GM12875 (cell line): ENCODE measurements around the gene GADD45A.

Source experiments
- H3K4me3 ChIP-seq: one replicate; pipeline ENCODE4 v1.5.1; 2011; ENCODE audit warnings: low read depth, low read length, control low read depth
- TF ChIP-seq, protein P1 (sequence below): IDR thresholded peaks from 2 replicates; pipeline ENCODE4 v1.5.1; 2011; ENCODE audit warnings: low read depth, mild to moderate bottlenecking, control low read depth, inconsistent platforms, low read length, moderate library complexity, borderline replicate concordance; ENCODE audit not compliant: insufficient read depth

GADD45A gene

GRCh38 chr1:67700220-67700619 lies 15.2 kb downstream of the GADD45A start:
- TF ChIP-seq, protein P1, sequence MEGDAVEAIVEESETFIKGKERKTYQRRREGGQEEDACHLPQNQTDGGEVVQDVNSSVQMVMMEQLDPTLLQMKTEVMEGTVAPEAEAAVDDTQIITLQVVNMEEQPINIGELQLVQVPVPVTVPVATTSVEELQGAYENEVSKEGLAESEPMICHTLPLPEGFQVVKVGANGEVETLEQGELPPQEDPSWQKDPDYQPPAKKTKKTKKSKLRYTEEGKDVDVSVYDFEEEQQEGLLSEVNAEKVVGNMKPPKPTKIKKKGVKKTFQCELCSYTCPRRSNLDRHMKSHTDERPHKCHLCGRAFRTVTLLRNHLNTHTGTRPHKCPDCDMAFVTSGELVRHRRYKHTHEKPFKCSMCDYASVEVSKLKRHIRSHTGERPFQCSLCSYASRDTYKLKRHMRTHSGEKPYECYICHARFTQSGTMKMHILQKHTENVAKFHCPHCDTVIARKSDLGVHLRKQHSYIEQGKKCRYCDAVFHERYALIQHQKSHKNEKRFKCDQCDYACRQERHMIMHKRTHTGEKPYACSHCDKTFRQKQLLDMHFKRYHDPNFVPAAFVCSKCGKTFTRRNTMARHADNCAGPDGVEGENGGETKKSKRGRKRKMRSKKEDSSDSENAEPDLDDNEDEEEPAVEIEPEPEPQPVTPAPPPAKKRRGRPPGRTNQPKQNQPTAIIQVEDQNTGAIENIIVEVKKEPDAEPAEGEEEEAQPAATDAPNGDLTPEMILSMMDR, result no peak
- no peak overlapping the region for H3K4me3 ChIP-seq

GRCh38 chr1:67700692-67701410 lies 15.8 kb downstream of the GADD45A start:
- no peak overlapping the region for H3K4me3 ChIP-seq
- TF ChIP-seq, protein P1, result no peak

DNA sequence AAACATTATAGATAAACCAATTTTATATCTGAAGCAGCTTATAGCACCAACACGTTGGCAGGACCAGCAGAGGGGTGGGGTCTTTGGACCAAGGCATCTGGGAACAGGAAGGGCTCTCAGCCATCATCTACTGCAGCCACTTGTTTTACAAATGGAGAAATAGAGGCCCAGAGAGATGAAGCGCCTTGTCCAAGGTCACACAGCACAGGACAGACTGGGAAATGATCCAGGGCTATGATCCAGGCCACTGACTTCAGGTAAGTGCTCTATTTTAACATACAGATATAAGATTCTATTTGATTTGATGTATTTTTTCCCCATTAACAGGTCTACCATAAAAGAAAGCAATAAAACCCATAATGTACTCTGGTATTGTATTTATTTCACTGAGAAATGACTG lies 16.9 kb downstream of the GADD45A start:
- TF ChIP-seq, protein P1, result no peak
- no peak overlapping the region for H3K4me3 ChIP-seq

DNA sequence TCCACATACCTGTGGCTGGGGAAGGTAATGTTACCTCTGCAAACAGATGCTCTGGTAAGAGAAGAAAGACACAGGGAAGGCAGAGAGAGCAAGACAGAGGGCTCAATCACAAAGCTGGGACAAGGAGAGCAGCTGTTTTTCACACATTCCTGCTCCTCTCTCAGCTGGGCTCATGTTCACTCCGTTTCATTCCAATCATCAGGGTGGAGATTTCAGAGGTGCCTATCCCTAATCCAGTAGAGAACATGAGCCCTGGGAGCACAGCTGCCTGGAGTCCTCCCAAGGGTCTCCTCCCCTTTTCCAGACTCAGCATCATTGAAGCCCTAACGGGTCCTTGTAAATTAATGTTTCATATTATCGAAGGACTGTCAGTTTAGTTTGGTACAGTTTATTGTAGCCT lies 19.4 kb downstream of the GADD45A start:
- TF ChIP-seq, protein P1, result no peak
- H3K4me3 ChIP-seq, result no peak overlapping the region

- H3K4me3 ChIP-seq, result no peak overlapping the region
- TF ChIP-seq, protein P1, result no peak
These were observed 20.9 kb downstream of the GADD45A start for GRCh38 chr1:67705735-67706453.

GRCh38 chr1:67708606-67709005 lies 23.6 kb downstream of the GADD45A start:
- no peak overlapping the region for H3K4me3 ChIP-seq
- TF ChIP-seq, protein P1, result no peak

- TF ChIP-seq, protein P1, result no peak
- no peak overlapping the region for H3K4me3 ChIP-seq
These were observed 25.4 kb downstream of the GADD45A start for GRCh38 chr1:67710417-67710816.
